Measurements from ENCODE around the gene SRI. TPM values are rescaled to one million over a fixed set of nuclear protein-coding genes. Genes with fewer than 3 reads are reported as not detected.

The SRI gene
- total RNA-seq, 1 donor from 2014 or later = 182 TPM

DNA sequence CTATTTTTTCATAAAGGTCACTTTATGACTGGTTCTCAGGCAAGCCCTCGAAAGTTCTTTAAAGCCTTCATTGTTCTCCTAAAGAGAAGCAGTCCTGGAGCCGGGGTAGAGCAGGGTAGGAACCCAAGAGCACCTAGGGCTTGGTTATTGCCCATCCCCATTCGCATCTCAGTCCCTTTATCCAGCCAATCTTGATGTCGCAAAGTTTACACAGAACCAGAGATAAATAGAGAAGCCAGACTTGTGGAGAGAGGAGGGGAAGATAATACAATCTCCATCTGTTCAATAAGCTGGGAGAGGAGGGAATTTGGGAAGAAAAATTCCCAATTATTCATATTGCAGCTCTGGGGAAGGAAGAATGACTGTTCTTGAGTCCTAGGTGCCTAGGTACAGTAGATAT is 6.4 kb upstream of the SRI start:
- Mint-ChIP-seq H3K27ac (ENCODE audit: unreplicated experiment) (no peak overlapping the region), H3K4me1 (ENCODE audit: unreplicated experiment) (peaks cover under 1% of the 10 kb centered on the region), H3K4me3 (ENCODE audit: unreplicated experiment) (no peak overlapping the region), H3K27me3 (ENCODE audit: unreplicated experiment) (no peaks in the 10 kb centered on the region), H3K9me3 (ENCODE audit: unreplicated experiment) (no peaks in the 10 kb centered on the region), H3K36me3 (ENCODE audit: low read depth, unreplicated experiment) (no peaks in the 10 kb centered on the region)
- TF ChIP-seq, protein P1, sequence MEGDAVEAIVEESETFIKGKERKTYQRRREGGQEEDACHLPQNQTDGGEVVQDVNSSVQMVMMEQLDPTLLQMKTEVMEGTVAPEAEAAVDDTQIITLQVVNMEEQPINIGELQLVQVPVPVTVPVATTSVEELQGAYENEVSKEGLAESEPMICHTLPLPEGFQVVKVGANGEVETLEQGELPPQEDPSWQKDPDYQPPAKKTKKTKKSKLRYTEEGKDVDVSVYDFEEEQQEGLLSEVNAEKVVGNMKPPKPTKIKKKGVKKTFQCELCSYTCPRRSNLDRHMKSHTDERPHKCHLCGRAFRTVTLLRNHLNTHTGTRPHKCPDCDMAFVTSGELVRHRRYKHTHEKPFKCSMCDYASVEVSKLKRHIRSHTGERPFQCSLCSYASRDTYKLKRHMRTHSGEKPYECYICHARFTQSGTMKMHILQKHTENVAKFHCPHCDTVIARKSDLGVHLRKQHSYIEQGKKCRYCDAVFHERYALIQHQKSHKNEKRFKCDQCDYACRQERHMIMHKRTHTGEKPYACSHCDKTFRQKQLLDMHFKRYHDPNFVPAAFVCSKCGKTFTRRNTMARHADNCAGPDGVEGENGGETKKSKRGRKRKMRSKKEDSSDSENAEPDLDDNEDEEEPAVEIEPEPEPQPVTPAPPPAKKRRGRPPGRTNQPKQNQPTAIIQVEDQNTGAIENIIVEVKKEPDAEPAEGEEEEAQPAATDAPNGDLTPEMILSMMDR (IDR thresholded peaks at IDR 0.05; ENCODE audit: unreplicated experiment) = no peak
- no peak for DNase-seq (ENCODE audit: low spot score)

DNA sequence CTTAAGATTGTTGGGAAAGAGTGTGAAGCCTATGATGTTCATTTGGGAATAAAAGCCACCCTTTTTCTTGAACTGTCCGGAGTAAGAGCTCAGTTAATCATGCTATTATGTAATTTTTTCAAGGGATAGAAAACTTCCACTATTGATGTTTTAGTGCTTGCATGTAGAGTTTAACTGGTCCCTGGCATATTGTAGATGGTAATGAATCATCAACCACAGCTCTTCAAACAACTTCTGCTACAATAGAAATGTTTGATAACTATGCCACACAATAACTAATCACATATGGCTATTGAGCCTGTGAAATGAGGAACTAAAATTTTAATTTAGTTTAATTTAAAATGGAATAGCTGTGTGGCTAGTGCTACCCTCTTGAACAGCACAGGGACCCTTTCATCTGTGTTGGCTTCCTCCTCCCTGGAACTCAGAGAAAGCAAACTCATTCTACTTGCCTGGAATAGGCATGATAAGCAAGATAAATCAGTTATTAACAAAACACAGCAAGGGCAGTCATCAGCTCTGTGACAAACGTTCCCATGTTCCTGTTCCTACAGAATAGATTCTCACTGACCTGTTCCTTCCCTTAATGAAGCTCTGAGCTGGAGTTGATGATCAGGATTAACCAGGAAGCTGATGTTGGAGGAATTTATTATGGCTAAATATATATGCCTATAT is 4.9 kb upstream of the SRI start:
- Mint-ChIP-seq H3K27ac (ENCODE audit: unreplicated experiment) (no peak overlapping the region), H3K27me3 (ENCODE audit: unreplicated experiment) (no peaks in the 10 kb centered on the region), H3K4me1 (ENCODE audit: unreplicated experiment) (peaks cover 6% of the 10 kb centered on the region), H3K36me3 (ENCODE audit: low read depth, unreplicated experiment) (no peaks in the 10 kb centered on the region), H3K9me3 (ENCODE audit: unreplicated experiment) (no peaks in the 10 kb centered on the region), H3K4me3 (ENCODE audit: unreplicated experiment) (no peak overlapping the region)
- no peak for DNase-seq (ENCODE audit: low spot score)
- TF ChIP-seq, protein P1 (IDR thresholded peaks at IDR 0.05; ENCODE audit: unreplicated experiment) = no peak

DNA sequence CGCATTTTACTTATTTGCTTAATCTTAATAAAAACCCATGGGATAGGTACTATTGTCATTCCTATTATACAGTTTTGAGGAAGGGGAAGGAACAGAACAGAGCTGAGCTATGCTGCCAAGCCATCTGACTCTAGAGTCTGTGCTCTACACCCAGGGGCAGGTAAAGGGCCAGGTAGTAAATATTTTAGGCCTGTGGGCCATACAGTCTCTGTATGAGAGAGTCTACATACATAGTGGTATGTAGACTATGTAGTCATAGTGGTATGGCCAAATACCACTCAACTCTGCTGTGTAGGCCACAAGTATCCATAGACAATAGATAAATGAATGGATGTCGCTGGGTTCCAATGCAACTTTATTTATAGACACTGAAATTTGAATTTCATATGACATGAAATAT is 3.4 kb upstream of the SRI start:
- TF ChIP-seq, protein P1 (IDR thresholded peaks at IDR 0.05; ENCODE audit: unreplicated experiment) = no peak
- H3K9me3 Mint-ChIP-seq (ENCODE audit: unreplicated experiment) = no peaks in the 10 kb centered on the region
- no peak overlapping the region for H3K4me3 Mint-ChIP-seq (ENCODE audit: unreplicated experiment)
- peaks cover 2% of the 10 kb centered on the region for H3K27me3 Mint-ChIP-seq (ENCODE audit: unreplicated experiment)
- DNase-seq (ENCODE audit: low spot score) = no peak
- peaks cover 11% of the 10 kb centered on the region for H3K4me1 Mint-ChIP-seq (ENCODE audit: unreplicated experiment)
- H3K36me3 Mint-ChIP-seq (ENCODE audit: low read depth, unreplicated experiment) = no peaks in the 10 kb centered on the region
- H3K27ac Mint-ChIP-seq (ENCODE audit: unreplicated experiment) = no peak overlapping the region

DNA sequence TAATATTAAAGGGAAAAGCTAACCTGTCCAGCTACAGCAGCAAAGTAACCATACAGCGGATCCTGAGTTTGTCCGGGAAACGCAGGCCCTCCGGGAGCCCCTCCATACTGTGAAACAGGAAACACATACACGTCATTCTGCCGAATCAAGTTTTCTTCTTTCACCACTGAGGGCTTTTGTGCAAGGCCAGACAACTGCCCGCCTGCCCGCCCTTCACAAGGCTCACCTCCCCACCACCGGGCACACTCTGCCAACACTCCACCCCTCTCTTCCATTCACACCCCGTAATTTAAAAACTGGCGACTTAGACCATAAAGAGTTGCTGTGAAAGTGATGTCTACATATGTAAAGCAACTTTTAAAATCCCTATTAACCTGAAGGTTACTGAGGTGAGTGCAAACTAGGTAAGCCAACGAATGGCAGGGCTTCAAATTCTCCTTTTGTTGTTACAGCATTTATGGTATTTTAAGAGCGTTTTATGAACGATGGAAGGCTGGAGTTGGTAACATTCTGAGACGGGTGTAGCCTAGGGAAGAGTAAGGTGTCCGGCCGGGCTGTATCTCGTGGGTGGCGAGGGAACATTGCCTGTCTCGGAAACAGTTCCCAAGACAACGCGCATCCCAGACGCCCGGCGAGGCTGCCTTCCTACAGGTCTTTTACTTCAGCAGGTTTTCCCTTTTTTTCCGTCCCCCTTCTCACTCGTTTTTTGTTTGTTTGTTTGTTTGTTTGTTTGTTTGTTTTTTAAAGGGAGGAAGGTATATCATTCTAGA is 817 bp downstream of the SRI start:
- Mint-ChIP-seq H3K36me3 (ENCODE audit: low read depth, unreplicated experiment) (peaks cover 7% of the 10 kb centered on the region), H3K27me3 (ENCODE audit: unreplicated experiment) (peaks cover 2% of the 10 kb centered on the region), H3K4me1 (ENCODE audit: unreplicated experiment) (peaks cover 17% of the 10 kb centered on the region), H3K4me3 (ENCODE audit: unreplicated experiment) (peak overlapping the region; percentile 90), H3K9me3 (ENCODE audit: unreplicated experiment) (no peaks in the 10 kb centered on the region), H3K27ac (ENCODE audit: unreplicated experiment) (peak overlapping the region; percentile 92)
- peak; percentile 47 for DNase-seq (ENCODE audit: low spot score)
- TF ChIP-seq, protein P1 (IDR thresholded peaks at IDR 0.05; ENCODE audit: unreplicated experiment) = no peak

DNA sequence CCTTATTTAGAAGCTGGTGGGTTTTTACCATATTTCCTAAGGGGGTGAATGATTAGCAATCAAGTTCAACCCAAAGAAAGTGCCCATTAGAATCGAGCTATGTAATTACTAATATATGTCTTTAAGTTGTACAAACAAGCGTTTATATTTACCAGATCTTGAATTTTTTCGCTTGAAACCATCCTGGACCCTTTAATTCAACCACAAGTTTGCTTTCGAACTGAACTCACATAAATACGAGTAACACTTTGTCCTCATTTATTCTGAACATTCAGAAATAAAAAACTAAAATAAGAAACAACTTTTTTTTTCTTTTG is 1.5 kb downstream of the SRI start:
- Mint-ChIP-seq H3K27ac (ENCODE audit: unreplicated experiment) (peak overlapping the region; percentile 92), H3K27me3 (ENCODE audit: unreplicated experiment) (peaks cover 2% of the 10 kb centered on the region), H3K4me3 (ENCODE audit: unreplicated experiment) (peak overlapping the region; percentile 90), H3K36me3 (ENCODE audit: low read depth, unreplicated experiment) (peaks cover 11% of the 10 kb centered on the region), H3K9me3 (ENCODE audit: unreplicated experiment) (no peaks in the 10 kb centered on the region), H3K4me1 (ENCODE audit: unreplicated experiment) (peaks cover 17% of the 10 kb centered on the region)
- DNase-seq (ENCODE audit: low spot score) = no peak
- TF ChIP-seq, protein P1 (IDR thresholded peaks at IDR 0.05; ENCODE audit: unreplicated experiment) = no peak

Data from endothelial cell (in vitro differentiated cells).